GM12801 (cell line): ENCODE data around the gene GLG1.

Source experiments
- TF ChIP-seq, protein P1 (sequence below): IDR thresholded peaks from one replicate; pipeline ENCODE4 v1.5.1; 2011; ENCODE audit warnings: control low read depth; ENCODE audit not compliant: insufficient read length; ENCODE audit errors: extremely low read depth

Gene GLG1

DNA sequence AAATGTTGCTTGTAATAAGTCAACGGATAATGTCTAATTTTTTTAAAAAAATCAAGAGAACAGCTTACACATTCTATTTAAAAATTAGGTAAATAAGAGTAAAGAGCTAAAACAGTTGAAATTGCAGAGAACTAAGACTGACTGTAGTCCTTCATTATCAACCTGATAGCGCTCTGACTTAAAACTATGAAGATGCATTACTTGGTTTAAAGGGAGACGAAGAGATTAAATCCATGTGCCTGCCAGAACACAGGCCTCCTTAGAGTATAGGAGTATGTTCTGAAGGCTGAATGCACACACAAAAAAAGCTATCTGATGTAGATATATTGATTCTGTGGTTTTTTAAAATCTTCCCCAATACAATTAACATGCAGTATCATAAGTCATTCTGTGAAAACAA, 28.5 kb downstream of the GLG1 start:
- TF ChIP-seq, protein P1, sequence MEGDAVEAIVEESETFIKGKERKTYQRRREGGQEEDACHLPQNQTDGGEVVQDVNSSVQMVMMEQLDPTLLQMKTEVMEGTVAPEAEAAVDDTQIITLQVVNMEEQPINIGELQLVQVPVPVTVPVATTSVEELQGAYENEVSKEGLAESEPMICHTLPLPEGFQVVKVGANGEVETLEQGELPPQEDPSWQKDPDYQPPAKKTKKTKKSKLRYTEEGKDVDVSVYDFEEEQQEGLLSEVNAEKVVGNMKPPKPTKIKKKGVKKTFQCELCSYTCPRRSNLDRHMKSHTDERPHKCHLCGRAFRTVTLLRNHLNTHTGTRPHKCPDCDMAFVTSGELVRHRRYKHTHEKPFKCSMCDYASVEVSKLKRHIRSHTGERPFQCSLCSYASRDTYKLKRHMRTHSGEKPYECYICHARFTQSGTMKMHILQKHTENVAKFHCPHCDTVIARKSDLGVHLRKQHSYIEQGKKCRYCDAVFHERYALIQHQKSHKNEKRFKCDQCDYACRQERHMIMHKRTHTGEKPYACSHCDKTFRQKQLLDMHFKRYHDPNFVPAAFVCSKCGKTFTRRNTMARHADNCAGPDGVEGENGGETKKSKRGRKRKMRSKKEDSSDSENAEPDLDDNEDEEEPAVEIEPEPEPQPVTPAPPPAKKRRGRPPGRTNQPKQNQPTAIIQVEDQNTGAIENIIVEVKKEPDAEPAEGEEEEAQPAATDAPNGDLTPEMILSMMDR, result no peak

DNA sequence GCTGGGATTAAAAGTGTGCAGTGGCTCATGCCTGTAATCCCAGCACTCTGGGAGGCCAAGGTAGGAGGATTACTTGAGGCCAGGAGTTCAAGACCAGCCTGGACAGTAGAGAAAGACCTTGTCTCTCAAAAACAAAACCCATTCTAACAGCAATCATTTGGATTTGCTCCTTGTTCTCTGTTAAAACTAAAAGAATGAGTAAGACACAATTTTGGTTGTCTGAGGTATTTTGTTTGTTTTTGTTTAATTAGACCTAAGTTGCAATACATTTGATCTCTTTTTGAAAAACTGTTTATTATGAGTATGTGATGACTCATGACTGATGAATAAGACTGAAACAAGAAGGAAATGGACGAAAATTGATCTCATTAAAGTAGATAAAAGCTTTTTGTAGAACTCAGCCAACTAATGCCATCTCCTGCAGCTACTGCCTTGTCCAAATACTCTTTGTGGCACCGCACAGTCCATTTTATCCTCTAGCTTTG, 29.0 kb downstream of the GLG1 start:
- TF ChIP-seq, protein P1, result no peak

DNA sequence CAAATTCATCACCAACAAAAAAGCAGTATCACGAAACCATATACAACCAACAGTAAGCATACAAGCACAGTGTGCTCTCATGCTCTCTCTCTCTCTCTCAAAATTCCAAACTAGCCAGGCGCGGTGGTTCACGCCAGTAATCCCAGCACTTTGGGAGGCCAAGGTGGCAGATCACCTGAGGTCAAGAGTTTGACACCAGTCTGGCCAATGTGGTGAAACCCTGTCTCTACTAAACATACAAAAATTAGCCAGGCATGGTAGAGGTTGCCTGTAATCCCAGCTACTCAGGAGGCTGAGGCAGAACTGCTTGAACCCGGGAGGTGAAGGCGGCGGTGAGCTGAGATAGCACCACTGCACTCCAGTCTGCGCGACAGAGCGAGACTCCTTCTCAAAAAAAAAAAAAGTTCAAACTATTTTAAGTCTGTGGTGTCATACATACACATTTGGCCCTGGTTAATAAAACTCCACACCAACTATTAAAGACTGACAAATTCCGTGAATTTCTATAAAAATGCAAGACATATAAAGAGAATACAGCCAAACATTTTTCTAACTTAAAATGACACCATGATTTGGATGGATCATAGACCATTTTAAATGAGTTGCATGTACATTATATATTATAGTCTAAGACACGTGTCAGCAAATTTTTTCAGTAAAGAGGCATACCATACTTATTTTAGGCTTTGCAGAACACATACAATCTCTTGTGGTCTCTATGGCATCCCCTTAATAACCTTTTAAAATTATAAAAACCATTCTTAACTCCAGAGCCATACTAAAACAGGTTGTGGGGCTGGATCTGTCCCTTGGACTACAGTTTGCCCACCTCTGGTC, 30.9 kb downstream of the GLG1 start:
- TF ChIP-seq, protein P1, result no peak

DNA sequence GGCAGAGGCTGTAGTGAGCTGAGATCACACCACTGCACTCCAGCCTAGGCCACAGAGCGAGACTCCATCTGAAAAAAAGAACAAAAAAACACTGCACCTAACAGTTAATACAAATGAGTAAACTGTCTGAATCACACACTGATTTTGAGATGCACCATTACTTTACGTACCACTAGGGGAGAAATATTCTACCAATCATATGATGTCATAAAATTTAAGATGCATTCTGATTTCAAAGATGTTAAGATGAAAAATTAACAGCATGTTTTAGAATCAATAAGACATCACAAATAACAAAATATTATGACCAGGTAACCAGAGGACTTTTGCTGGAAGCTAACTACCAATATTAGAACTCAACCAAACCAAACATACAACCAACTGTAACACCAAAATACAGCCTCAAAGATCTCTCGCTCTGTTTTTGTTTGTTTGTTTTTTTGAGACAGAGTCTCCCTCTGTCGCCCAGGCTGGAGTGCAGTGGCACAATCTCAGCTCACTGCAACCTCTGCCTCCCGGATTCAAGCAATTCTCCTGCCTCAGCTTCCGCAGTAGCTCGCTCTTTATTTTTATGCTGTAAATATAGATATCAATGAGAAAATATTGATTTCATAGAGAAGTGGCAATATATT, 31.6 kb downstream of the GLG1 start:
- TF ChIP-seq, protein P1, result no peak

DNA sequence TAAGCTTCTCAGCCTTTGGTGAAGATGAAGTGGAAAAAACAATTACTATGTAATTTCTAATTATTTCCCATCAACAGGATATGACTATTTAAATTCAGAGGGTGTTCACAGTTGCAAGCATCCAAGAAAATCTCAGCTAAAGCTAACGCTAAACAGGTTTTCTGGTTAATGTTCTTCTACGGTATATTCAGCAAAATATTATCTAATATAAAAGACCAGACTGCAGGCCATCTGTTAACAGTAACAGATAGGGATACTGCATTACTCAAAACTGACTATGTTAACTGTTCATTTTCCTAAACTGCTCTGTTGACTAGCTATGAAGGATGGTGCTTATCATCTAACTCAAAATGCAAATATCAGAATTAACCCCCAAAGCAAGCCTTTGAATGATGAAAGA, 32.8 kb downstream of the GLG1 start:
- TF ChIP-seq, protein P1, result no peak

DNA sequence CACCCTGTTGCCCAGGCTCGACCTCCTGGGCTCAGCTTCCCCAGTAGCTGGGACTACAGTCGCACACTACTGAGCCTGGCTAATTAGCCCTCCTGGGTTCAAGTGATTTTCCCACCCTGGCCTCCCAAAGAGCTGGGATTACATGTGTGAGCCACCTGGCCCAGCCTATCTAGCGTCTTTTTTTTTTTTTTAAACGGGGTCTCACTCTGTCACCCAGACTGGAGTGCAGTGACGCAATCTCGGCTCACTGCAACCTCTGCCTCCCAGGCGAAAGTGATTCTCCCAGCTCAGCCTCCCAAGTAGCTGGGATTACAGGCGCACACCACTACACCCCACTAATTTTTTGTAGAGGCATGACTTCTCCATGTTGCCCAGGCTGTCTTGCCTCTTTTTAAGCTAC, 33.3 kb downstream of the GLG1 start:
- TF ChIP-seq, protein P1, result no peak

DNA sequence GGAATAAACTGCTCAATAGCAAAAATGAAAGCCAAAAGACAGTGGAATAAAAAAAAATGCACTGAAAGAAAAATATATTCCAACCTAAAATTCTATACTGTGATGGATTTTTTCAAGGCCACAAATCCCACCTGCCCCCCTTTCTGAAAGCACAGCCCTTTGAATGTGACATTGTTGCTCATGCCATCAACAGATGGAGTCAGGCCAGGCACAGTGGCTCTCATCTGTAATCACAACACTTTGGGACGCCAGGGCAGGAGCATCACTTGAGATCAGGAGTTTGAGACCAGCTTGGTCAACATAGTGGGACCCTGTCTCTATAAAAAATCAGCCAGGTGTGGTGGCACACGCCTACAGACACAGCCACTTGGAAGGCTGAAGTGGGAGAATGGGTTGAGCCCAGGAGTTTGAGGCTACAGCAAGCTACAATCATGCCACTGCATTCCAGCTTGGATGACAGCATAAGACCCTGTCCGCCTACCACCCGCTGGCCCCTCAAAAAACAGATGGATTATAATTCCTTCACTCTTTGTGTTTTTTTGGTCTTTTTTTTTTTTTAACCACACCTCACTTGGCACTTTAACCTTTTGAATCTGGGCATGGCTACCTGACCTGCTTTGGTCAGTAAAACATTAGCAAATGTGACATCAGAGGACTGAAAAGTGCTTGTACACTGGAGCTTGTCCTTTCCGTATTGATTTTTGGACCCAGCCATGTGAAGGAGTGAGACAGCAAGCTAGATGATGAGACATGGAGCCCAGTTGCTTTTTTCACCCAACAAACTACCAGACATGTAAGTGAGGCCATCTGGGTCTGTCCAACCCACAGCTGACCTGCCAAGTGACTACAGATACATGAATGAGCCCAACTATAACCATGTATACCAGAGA, 36.3 kb downstream of the GLG1 start:
- TF ChIP-seq, protein P1, result no peak
